Activated CD8-positive, alpha-beta memory T cell treated with anti-CD3 and anti-CD28 coated beads for 36 hours (primary cell): Measurements from ENCODE around the gene TTC33. TPM values are rescaled to one million over a fixed set of nuclear protein-coding genes. Genes with fewer than 3 reads are reported as not detected.
"Not testable (repeated sequence)": the region's sequence is repeated elsewhere in the genome, so short reads cannot be mapped to it uniquely, and the experiment has no call there.

Experiments
- CTCF ChIA-PET: fragments of 350-600 bp; sonication (Branson Sonifier 250); formaldehyde crosslinking; loops from one replicate; lab custom pipeline; 2021; ENCODE audit warnings: antibody characterized with exemption; lab: Charles Lee
- POLR2A ChIA-PET: fragments of 350-600 bp; sonication (Branson Sonifier 250); formaldehyde crosslinking; loops from one replicate; lab custom pipeline; 2021; ENCODE audit warnings: antibody characterized with exemption; lab: Charles Lee
- total RNA-seq, 2 experiments: library from RNA; stranded (reverse); gene quantifications; one replicate each; pipeline ENCODE4 v1.2.3, GENCODE V29; 2021

Gene TTC33
- total RNA-seq, 2 experiments from 2014 or later: 22.2 to 23.9 TPM

GRCh38 chr5:40736103-40736875 lies 19.5 kb downstream of the TTC33 start:
- ChIA-PET CTCF (interaction anchor here (1.8 kb wide), 1 partner anchor 50 kb away, joined by 4 read pairs; no protein-coding TSS in a partner anchor), POLR2A (no interaction called here)

GRCh38 chr5:40735609-40736008 lies 20.2 kb downstream of the TTC33 start:
- ChIA-PET CTCF (interaction anchor here (1.8 kb wide), 1 partner anchor 50 kb away, joined by 4 read pairs; no protein-coding TSS in a partner anchor), POLR2A (interaction anchor here (0.5 kb wide), 1 partner anchor 43 kb away, joined by 3 read pairs; no protein-coding TSS in a partner anchor)

- ChIA-PET POLR2A (no interaction called here), CTCF (interaction anchor here (1.6 to 1.8 kb wide), 2 partner anchors 11 to 49 kb away, joined by 3 to 4 read pairs; no protein-coding TSS in a partner anchor)
Observed at GRCh38 chr5:40734986-40735385, 20.8 kb downstream of the TTC33 start.

- ChIA-PET POLR2A (no interaction called here), CTCF (interaction anchor here (1.6 kb wide), 1 partner anchor 12 kb away, joined by 3 read pairs; no protein-coding TSS in a partner anchor)
Observed at GRCh38 chr5:40733879-40734563, 21.7 kb downstream of the TTC33 start.

- POLR2A ChIA-PET: no interaction called here
Observed at GRCh38 chr5:40733434-40733833, 22.3 kb downstream of the TTC33 start.

GRCh38 chr5:40722497-40722911 lies 33.3 kb downstream of the TTC33 start:
- POLR2A ChIA-PET, CTCF ChIA-PET: not testable (repeated sequence)

More at GRCh38 chr5:40733434-40733833, 22.3 kb downstream of the TTC33 start:
- CTCF ChIA-PET: interaction anchor here (0.5 to 1.6 kb wide), 2 partner anchors 13 to 1084 kb away, joined by 3 to 4 read pairs; no protein-coding TSS in a partner anchor

GRCh38 chr5:40720069-40720468 lies 35.7 kb downstream of the TTC33 start:
- POLR2A ChIA-PET: no interaction called here
- CTCF ChIA-PET: no interaction called here

GRCh38 chr5:40717281-40717680 lies 38.5 kb downstream of the TTC33 start:
- CTCF ChIA-PET: no interaction called here

GRCh38 chr5:40716590-40716989 lies 39.2 kb downstream of the TTC33 start:
- ChIA-PET POLR2A (no interaction called here), CTCF (no interaction called here)

More at GRCh38 chr5:40717281-40717680, 38.5 kb downstream of the TTC33 start:
- POLR2A ChIA-PET: no interaction called here

GRCh38 chr5:40716000-40716399 lies 39.8 kb downstream of the TTC33 start:
- POLR2A ChIA-PET: no interaction called here
- CTCF ChIA-PET: no interaction called here

GRCh38 chr5:40714001-40714400 lies 41.8 kb downstream of the TTC33 start:
- ChIA-PET POLR2A (no interaction called here), CTCF (interaction anchor here (0.6 kb wide), 1 partner anchor 172 kb away, joined by 3 read pairs; no protein-coding TSS in a partner anchor)

- CTCF ChIA-PET: not testable (repeated sequence)
Observed at GRCh38 chr5:40710575-40710974, 45.2 kb downstream of the TTC33 start.

GRCh38 chr5:40705484-40705883 lies 50.3 kb downstream of the TTC33 start:
- POLR2A ChIA-PET: not testable (repeated sequence)

More at GRCh38 chr5:40710575-40710974, 45.2 kb downstream of the TTC33 start:
- POLR2A ChIA-PET: not testable (repeated sequence)

GRCh38 chr5:40702027-40702426 lies 53.7 kb downstream of the TTC33 start:
- CTCF ChIA-PET, POLR2A ChIA-PET: not testable (repeated sequence)

More at GRCh38 chr5:40705484-40705883, 50.3 kb downstream of the TTC33 start:
- CTCF ChIA-PET: not testable (repeated sequence)

- ChIA-PET CTCF (no interaction called here), POLR2A (no interaction called here)
Observed at GRCh38 chr5:40700116-40700782, 55.5 kb downstream of the TTC33 start.

- ChIA-PET POLR2A (no interaction called here), CTCF (no interaction called here)
Observed at GRCh38 chr5:40694433-40694832, 61.3 kb downstream of the TTC33 start.

GRCh38 chr5:40691894-40692293 lies 63.9 kb downstream of the TTC33 start:
- ChIA-PET CTCF (no interaction called here), POLR2A (interaction anchor here (0.9 kb wide), 1 partner anchor 44 kb away, joined by 3 read pairs; no protein-coding TSS in a partner anchor)

- POLR2A ChIA-PET: interaction anchor here (0.8 kb wide), 1 partner anchor 11 kb away, joined by 3 read pairs; no protein-coding TSS in a partner anchor
- CTCF ChIA-PET: no interaction called here
Observed at GRCh38 chr5:40690267-40690666, 65.5 kb downstream of the TTC33 start.

- POLR2A ChIA-PET: interaction anchor here (0.6 kb wide), 1 partner anchor 741 kb away, joined by 3 read pairs; no protein-coding TSS in a partner anchor
- CTCF ChIA-PET: interaction anchor here (0.9 kb wide), 1 partner anchor 253 kb away, joined by 4 read pairs; no protein-coding TSS in a partner anchor
Observed at GRCh38 chr5:40689438-40689837, 66.3 kb downstream of the TTC33 start.
